PFSK-1 (cell line): ENCODE results near the gene CNGB1.

Experiments used
- POLR2AphosphoS5 ChIP-seq: IDR thresholded peaks from 2 replicates; pipeline ENCODE4 v1.6.1; 2012; ENCODE audit warnings: low read depth, mild to moderate bottlenecking, control low read depth, low read length, moderate library complexity
- REST ChIP-seq, 2 experiments: IDR thresholded peaks; 2 replicates each; pipeline versions ENCODE4 v1.6.1 to v1.8.0; 2011 to 2012; ENCODE audit warnings: low read depth in 2 of 2, low read length in 2 of 2, control low read depth in 1 of 2, inconsistent platforms in 1 of 2, mild to moderate bottlenecking in 1 of 2, moderate library complexity in 1 of 2; ENCODE audit not compliant: insufficient read depth in 1 of 2
- SIN3A ChIP-seq: IDR thresholded peaks from 2 replicates; pipeline ENCODE4 v1.6.1; 2012; ENCODE audit warnings: mild to moderate bottlenecking, low read length, moderate library complexity, borderline replicate concordance; ENCODE audit not compliant: insufficient read depth
- TAF1 ChIP-seq: IDR thresholded peaks from 2 replicates; pipeline ENCODE4 v1.6.1; 2012; ENCODE audit warnings: low read length, control low read depth, borderline replicate concordance; ENCODE audit not compliant: insufficient read depth

- TF ChIP-seq POLR2AphosphoS5 (no peak), REST (IDR thresholded peaks at IDR 0.05; ENCODE audit: insufficient read depth in 1 of 2, low read depth in 2 of 2, low read length in 2 of 2) (no peak), SIN3A (no peak), TAF1 (no peak)
Measured at GRCh38 chr16:58009856-58010416, 39.0 kb upstream of the CNGB1 start.
